ENCODE results near the gene AUTS2.
A peak's percentile ranks its signal among the peaks of the same experiment; 100 is the strongest.

AUTS2 gene

GRCh38 chr7:70063371-70063770 is 465.1 kb downstream of the AUTS2 start:
- DNase-seq (ENCODE audit: low read depth): no peak
- H3K4me3 ChIP-seq (ENCODE audit: low read length): no peak overlapping the region
- TF ChIP-seq CTCF (conservative IDR thresholded peaks at IDR 0.05; ENCODE audit: low read length): no peak

DNA sequence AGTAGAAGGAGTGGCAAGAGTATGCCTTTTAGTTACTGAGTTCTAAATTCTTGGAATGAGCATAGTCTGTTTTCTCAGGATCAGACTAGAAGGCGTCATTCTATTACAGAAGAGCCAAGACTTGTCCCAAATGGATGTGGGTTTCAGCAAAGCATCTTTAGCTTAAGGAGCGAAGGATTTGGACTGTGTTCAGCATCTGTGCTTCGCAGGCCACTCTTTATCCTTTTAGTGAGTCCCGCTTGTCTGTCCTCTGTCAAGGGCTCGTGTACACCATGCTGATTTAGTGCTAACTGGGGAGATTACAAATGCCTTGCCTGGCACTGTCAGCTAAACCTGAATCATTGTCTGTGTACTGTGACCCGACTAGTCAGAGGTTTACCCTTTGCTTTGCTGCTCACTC is 465.7 kb downstream of the AUTS2 start:
- no peak for DNase-seq (ENCODE audit: low read depth)

GRCh38 chr7:70066844-70067243 is 468.6 kb downstream of the AUTS2 start:
- H3K4me3 ChIP-seq (ENCODE audit: low read length): no peak overlapping the region
- TF ChIP-seq CTCF (conservative IDR thresholded peaks at IDR 0.05; ENCODE audit: low read length): no peak
- no peak for DNase-seq (ENCODE audit: low read depth)

More for the DNA sequence above, 465.7 kb downstream of the AUTS2 start:
- no peak for TF ChIP-seq CTCF (conservative IDR thresholded peaks at IDR 0.05; ENCODE audit: low read length)
- H3K4me3 ChIP-seq (ENCODE audit: low read length): no peak overlapping the region

DNA sequence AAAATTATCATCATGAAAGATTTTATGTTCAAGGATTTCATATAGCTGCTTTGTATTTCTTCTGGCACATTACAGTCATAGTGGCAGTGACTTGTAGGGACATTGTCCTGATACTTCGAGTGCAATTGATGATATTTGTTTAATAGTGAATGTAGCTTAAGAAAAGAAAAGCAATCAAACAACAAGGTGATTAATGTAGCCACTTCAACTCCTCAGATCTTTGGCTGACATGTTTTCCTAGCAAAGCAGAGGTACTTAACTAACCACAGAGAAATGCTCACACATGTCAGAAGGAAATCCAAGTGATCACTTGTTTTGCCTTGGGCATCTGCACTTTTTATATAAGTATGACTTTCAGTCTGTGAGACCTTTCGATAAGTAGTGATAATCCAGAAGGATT is 470.3 kb downstream of the AUTS2 start:
- no peak overlapping the region for H3K4me3 ChIP-seq (ENCODE audit: low read length)
- TF ChIP-seq CTCF (conservative IDR thresholded peaks at IDR 0.05; ENCODE audit: low read length): no peak
- DNase-seq (ENCODE audit: low read depth): no peak

GRCh38 chr7:70069977-70070376 is 471.7 kb downstream of the AUTS2 start:
- no peak for TF ChIP-seq CTCF (conservative IDR thresholded peaks at IDR 0.05; ENCODE audit: low read length)
- no peak overlapping the region for H3K4me3 ChIP-seq (ENCODE audit: low read length)
- DNase-seq (ENCODE audit: low read depth): no peak

DNA sequence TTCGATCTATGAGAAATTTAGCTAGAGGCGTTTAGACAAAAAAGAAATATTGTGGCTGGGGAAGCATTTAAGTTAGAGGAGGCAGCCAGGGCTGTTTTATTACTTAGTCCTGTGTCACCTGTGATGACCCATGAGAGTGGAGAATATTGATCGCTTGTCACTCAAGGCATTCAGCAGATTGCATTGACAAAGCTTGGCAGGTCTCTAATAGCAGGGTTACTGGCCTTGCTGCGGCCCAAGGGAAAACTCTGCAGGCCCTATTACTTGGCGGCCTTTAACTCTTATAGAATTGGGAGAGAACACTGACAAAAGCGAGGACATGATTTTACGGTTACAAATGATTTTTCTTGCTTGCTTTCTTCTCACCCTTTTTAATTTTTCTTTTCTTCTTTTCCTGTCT is 473.5 kb downstream of the AUTS2 start:
- no peak for TF ChIP-seq CTCF (conservative IDR thresholded peaks at IDR 0.05; ENCODE audit: low read length)
- H3K4me3 ChIP-seq (ENCODE audit: low read length): no peak overlapping the region
- DNase-seq (ENCODE audit: low read depth): no peak

GRCh38 chr7:70072220-70072619 is 473.9 kb downstream of the AUTS2 start:
- TF ChIP-seq CTCF (conservative IDR thresholded peaks at IDR 0.05; ENCODE audit: low read length): no peak
- H3K4me3 ChIP-seq (ENCODE audit: low read length): no peak overlapping the region
- peak; percentile 71 for DNase-seq (ENCODE audit: low read depth)

Measured in AG10803 (cell line).